ENCODE results near the gene CISD1. TPM values are rescaled to one million over a fixed set of nuclear protein-coding genes. Genes with fewer than 3 reads are reported as not detected.

CISD1 gene
- total and polyA plus RNA-seq, 8 donors, result 1.2 to 93.6 (median 14.7) TPM

- Histone ChIP-seq H3K36me3 (no peaks in the 10 kb centered on the region), H3K27ac (no peak overlapping the region), H3K4me1 (no peaks in the 10 kb centered on the region), H3K27me3 (no peaks in the 10 kb centered on the region), H3K4me3 (no peak overlapping the region), H3K9me3 (no peaks in the 10 kb centered on the region)
- 48 to 73% (median 62%) methylated on average over 2 of the region's 2 CpGs for WGBS, 5 donors
- intact Hi-C loops (cut with DNase I; ENCODE audit: low total_unique reads), result no loop called here
- no peak for TF ChIP-seq CTCF (IDR thresholded peaks at IDR 0.05)
- no peak for TF ChIP-seq EP300 (IDR thresholded peaks at IDR 0.05)
- TF ChIP-seq POLR2AphosphoS5 (IDR thresholded peaks at IDR 0.05), result no peak
- no peak for TF ChIP-seq POLR2A (IDR thresholded peaks at IDR 0.05)
- DNase-seq, result no peak
These were observed 49.4 kb downstream of the CISD1 start for GRCh38 chr10:58318346-58318745.

GRCh38 chr10:58319599-58319998 is 50.6 kb downstream of the CISD1 start:
- TF ChIP-seq POLR2A (IDR thresholded peaks at IDR 0.05), result no peak
- no peak for TF ChIP-seq CTCF (IDR thresholded peaks at IDR 0.05)
- no peak for TF ChIP-seq POLR2AphosphoS5 (IDR thresholded peaks at IDR 0.05)
- TF ChIP-seq EP300 (IDR thresholded peaks at IDR 0.05), result no peak
- Histone ChIP-seq H3K36me3 (no peaks in the 10 kb centered on the region), H3K9me3 (no peaks in the 10 kb centered on the region), H3K27ac (no peak overlapping the region), H3K27me3 (no peaks in the 10 kb centered on the region), H3K4me1 (no peaks in the 10 kb centered on the region), H3K4me3 (no peak overlapping the region)
- intact Hi-C loops (cut with DNase I; ENCODE audit: low total_unique reads), result no loop called here
- no peak for DNase-seq
- WGBS, 5 donors, result 83 to 90% (median 89%) methylated on average over 1 of the region's 1 CpG

DNA sequence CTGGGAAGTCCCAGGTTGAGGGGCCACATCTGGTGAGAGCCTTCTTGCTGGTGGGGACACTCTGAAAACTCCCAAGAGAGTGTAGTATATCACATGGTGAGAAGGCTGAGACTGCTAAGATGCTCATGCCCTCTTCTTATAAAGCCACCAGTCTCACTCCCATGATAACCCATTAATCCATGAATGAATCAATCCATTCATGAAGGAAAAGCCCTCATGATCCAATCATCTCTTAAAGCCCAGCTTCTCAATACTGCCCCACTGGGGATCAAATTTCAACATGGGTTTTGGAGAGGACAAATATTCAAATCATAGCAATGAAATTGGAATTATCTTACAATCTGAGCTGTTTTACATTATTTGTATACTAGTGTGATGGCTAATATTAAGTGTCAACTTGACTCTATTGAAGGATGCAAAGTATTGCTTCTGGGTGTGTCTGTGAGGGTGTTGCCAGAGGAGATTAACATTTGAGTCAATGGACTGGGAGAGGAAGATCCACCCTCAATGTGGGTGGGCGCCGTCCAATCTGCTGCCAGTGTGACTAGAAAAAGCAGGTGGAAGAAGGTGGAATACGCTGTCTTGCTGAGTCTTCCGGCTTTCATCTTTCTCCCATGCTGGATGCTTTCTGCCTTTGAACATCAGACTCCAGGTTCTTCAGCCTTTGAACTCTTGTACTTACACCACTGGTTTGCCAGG is 51.5 kb downstream of the CISD1 start:
- TF ChIP-seq POLR2A (IDR thresholded peaks at IDR 0.05) (no peak), POLR2AphosphoS5 (IDR thresholded peaks at IDR 0.05) (no peak), EP300 (IDR thresholded peaks at IDR 0.05) (no peak), CTCF (IDR thresholded peaks at IDR 0.05) (no peak)
- H3K27ac ChIP-seq, result no peak overlapping the region
- intact Hi-C loops (cut with DNase I; ENCODE audit: low total_unique reads), result no loop called here
- H3K9me3 ChIP-seq, result no peaks in the 10 kb centered on the region
- no peaks in the 10 kb centered on the region for H3K36me3 ChIP-seq
- H3K4me3 ChIP-seq, result no peak overlapping the region
- H3K27me3 ChIP-seq, result no peaks in the 10 kb centered on the region
- WGBS, 5 donors, result 89 to 95% (median 92%) methylated on average over 4 of the region's 4 CpGs
- H3K4me1 ChIP-seq, result no peaks in the 10 kb centered on the region
- no peak for DNase-seq

GRCh38 chr10:58322072-58322834 is 53.3 kb downstream of the CISD1 start:
- peak overlapping the region in 1 of 5 donors; percentile 34 for H3K27ac ChIP-seq
- intact Hi-C loops (cut with DNase I; ENCODE audit: low total_unique reads), result no loop called here
- no peaks in the 10 kb centered on the region for H3K36me3 ChIP-seq
- DNase-seq, result peak in 1 of 2 donors; percentile 21
- H3K9me3 ChIP-seq, result no peaks in the 10 kb centered on the region
- peaks cover 0 to 7% (median 4%) of the 10 kb centered on the region in 3 donors for H3K27me3 ChIP-seq
- H3K4me1 ChIP-seq, result no peaks in the 10 kb centered on the region
- H3K4me3 ChIP-seq, result no peak overlapping the region
- 34 to 59% (median 49%) methylated on average over 3 of the region's 3 CpGs for WGBS, 5 donors
- TF ChIP-seq CTCF (IDR thresholded peaks at IDR 0.05), result no peak
